Endothelial cell of umbilical vein (primary cell): ENCODE results near the gene SLC25A48. TPM values are rescaled to one million over a fixed set of nuclear protein-coding genes. Genes with fewer than 3 reads are reported as not detected.
A peak's percentile ranks its signal among the peaks of the same experiment; 100 is the strongest.

Source experiments
- BruUV-seq: library from RNA; stranded (reverse); fragments of 400-500 nt; replicated peaks from 2 replicates; lab custom pipeline; 2021; lab: Mats Ljungman, UMichigan
- CTCF ChIA-PET: fragments of 300-600, 350-600 bp; sonication (Branson Sonifier 250); formaldehyde crosslinking; loops from one replicate; lab custom pipeline; 2021; ENCODE audit warnings: antibody characterized with exemption, inconsistent platforms; lab: Charles Lee
- POLR2A ChIA-PET: fragments of 300-600, 350-600 bp; sonication (Branson Sonifier 250); formaldehyde crosslinking; loops from one replicate; lab custom pipeline; 2021; ENCODE audit warnings: antibody characterized with exemption, inconsistent platforms; lab: Charles Lee
- DNase-seq: peaks from one replicate; pipeline ENCODE4 v3.0.0-alpha.2; 2011; ENCODE audit warnings: low read depth, low spot score
- FAIRE-seq: peaks from 2 replicates; lab custom pipeline; 2011; peaks lifted over from hg19 to GRCh38; lab: Jason Lieb, UNC
- H2AFZ ChIP-seq: 2 replicates; pipeline ENCODE4 v1.6.0; 2012; ENCODE audit warnings: low read depth, low read length, control low read depth, inconsistent platforms
- H3K27ac ChIP-seq: 2 replicates; pipeline ENCODE4 v1.5.1; 2011; ENCODE audit warnings: low read depth, mild to moderate bottlenecking, control low read depth, low read length, moderate library complexity; ENCODE audit not compliant: insufficient read depth
- H3K27me3 ChIP-seq, 2 experiments: 2 replicates each; pipeline versions ENCODE4 v1.6.0 to v1.6.1; 2011; ENCODE audit warnings: low read length in 2 of 2, mixed read lengths in 1 of 2; ENCODE audit not compliant: control insufficient read depth in 2 of 2, insufficient read depth in 2 of 2
- H3K36me3 ChIP-seq, 2 experiments: 2 replicates in 1 of 2; 3 replicates in 1 of 2; pipeline ENCODE4 v1.5.1; 2011; ENCODE audit warnings: low read length in 2 of 2, mild to moderate bottlenecking in 1 of 2, moderate library complexity in 1 of 2; ENCODE audit not compliant: control insufficient read depth in 2 of 2, insufficient read depth in 2 of 2; ENCODE audit errors: extremely low read depth in 1 of 2
- H3K4me1 ChIP-seq: 3 replicates; pipeline ENCODE4 v1.5.1; 2011; ENCODE audit warnings: mild to moderate bottlenecking, low read length; ENCODE audit not compliant: control insufficient read depth, insufficient read depth; ENCODE audit errors: extremely low read depth
- H3K4me2 ChIP-seq: 2 replicates; pipeline ENCODE4 v1.6.1; 2011; ENCODE audit warnings: low read length, control low read depth, mixed read lengths; ENCODE audit not compliant: insufficient read depth
- H3K4me3 ChIP-seq, 3 experiments: fragments of 200-600 bp in 1 of 3; sonication (generic), shearing (Covaris generic) in 1 of 3; replicated peaks in 1 of 3; 2 replicates each; pipeline ENCODE4 v1.5.1; 2011 to 2016; ENCODE audit warnings: control low read depth in 3 of 3, low read length in 3 of 3, mild to moderate bottlenecking in 2 of 3, inconsistent platforms in 1 of 3, low read depth in 1 of 3, moderate library complexity in 1 of 3; ENCODE audit not compliant: insufficient read depth in 1 of 3
- H3K79me2 ChIP-seq: 2 replicates; pipeline ENCODE4 v1.6.0; 2012; ENCODE audit warnings: low read length, inconsistent platforms; ENCODE audit not compliant: control insufficient read depth, insufficient read depth
- H3K9ac ChIP-seq: replicated peaks from 2 replicates; pipeline ENCODE3; 2011; ENCODE audit warnings: low read length, control low read depth; ENCODE audit not compliant: insufficient read depth; ENCODE audit errors: extremely low read depth
- H3K9me1 ChIP-seq: replicated peaks from 3 replicates; pipeline ENCODE4 v1.6.0; 2011; ENCODE audit warnings: mild to moderate bottlenecking, low read length; ENCODE audit not compliant: control insufficient read depth, insufficient read depth; ENCODE audit errors: extremely low read depth
- H3K9me3 ChIP-seq: replicated peaks from 2 replicates; pipeline ENCODE4 v1.5.1; 2012; ENCODE audit warnings: low read length, inconsistent platforms; ENCODE audit not compliant: control insufficient read depth, insufficient read depth
- H4K20me1 ChIP-seq: replicated peaks from 2 replicates; pipeline ENCODE3; 2011; ENCODE audit warnings: mild to moderate bottlenecking, low read length; ENCODE audit not compliant: control insufficient read depth, insufficient read depth; ENCODE audit errors: extremely low read depth
- CTCF ChIP-seq, 2 donors: IDR thresholded peaks; 1 replicate in 1 of 2; 2 replicates in 1 of 2; pipeline ENCODE4 v1.5.1; 2011; ENCODE audit warnings: low read length in 2 of 2, mild to moderate bottlenecking in 2 of 2, moderate library complexity in 2 of 2, control low read depth in 1 of 2, inconsistent platforms in 1 of 2, low read depth in 1 of 2; ENCODE audit not compliant: insufficient read depth in 1 of 2; ENCODE audit errors: extremely low read depth in 1 of 2
- EZH2 ChIP-seq: IDR thresholded peaks from 2 replicates; pipeline ENCODE4 v1.6.1; 2012; ENCODE audit warnings: borderline replicate concordance, low read depth, mild to moderate bottlenecking, moderate library complexity, low read length, inconsistent platforms; ENCODE audit not compliant: severe bottlenecking
- FOS ChIP-seq: IDR thresholded peaks from 2 replicates; pipeline ENCODE4 v1.6.1; 2011; ENCODE audit warnings: mild to moderate bottlenecking, low read length, moderate library complexity, borderline replicate concordance; ENCODE audit not compliant: insufficient read depth
- JUN ChIP-seq: IDR thresholded peaks from 2 replicates; pipeline ENCODE4 v1.6.1; 2011; ENCODE audit warnings: borderline replicate concordance, low read depth; ENCODE audit not compliant: insufficient read length, insufficient read depth
- MYC ChIP-seq: IDR thresholded peaks from one replicate; pipeline ENCODE4 v1.6.1; 2011; ENCODE audit warnings: mild to moderate bottlenecking, low read depth, low read length
- POLR2A ChIP-seq: IDR thresholded peaks from 2 replicates; pipeline ENCODE4 v1.6.1; 2012; ENCODE audit warnings: low read depth, mild to moderate bottlenecking, control low read depth, low read length
- dilution Hi-C: fragments of 300-500 bp; cut with MboI; formaldehyde crosslinking; loops from one replicate; pipeline ENCODE4 v1.15.0; 2019; ENCODE audit warnings: low sequenced_read_pairs; ENCODE audit not compliant: extremely low pct_ligation_motif_present
- intact Hi-C: fragments of 100-400 bp; cut with micrococcal nuclease; formaldehyde crosslinking; loops from one replicate; pipeline ENCODE4 v1.10.0; 2022
- polyA plus RNA-seq, 4 experiments: library from polyadenylated mRNA; depleted of rRNA in 3 of 4; stranded (reverse) in 3 of 4; unstranded in 1 of 4; fragments of >200 nt; gene quantifications; 2 replicates each; pipeline versions ENCODE4 v1.2.1 to v1.2.3, GENCODE V29; 2011 to 2012; ENCODE audit warnings: missing spikeins in 1 of 4
- total RNA-seq: library from RNA; stranded (reverse); gene quantifications from 2 replicates; pipeline ENCODE4 v1.2.3, GENCODE V29; 2021

The SLC25A48 gene
- total and polyA plus RNA-seq, 2 donors (not counting 3 experiments of a cell fraction or from before 2014, with no cell fraction given): not detected

GRCh38 chr5:135886136-135886535 lies 51.7 kb downstream of the SLC25A48 start:
- dilution Hi-C loops: no loop called here
- no peaks in the 10 kb centered on the region for H3K79me2 ChIP-seq
- no peak for DNase-seq
- H3K4me3 ChIP-seq: no peak overlapping the region
- no peak for FAIRE-seq
- H2AFZ ChIP-seq: no peak overlapping the region
- BruUV-seq: no TSS peak
- H3K9ac ChIP-seq: no peak overlapping the region
- CTCF ChIA-PET: interaction anchor here (0.8 to 2.5 kb wide), 4 partner anchors 196 to 364 kb away, joined by 3 to 27 read pairs (median 10); no protein-coding TSS in a partner anchor
- H3K9me1 ChIP-seq: no peaks in the 10 kb centered on the region
- no peaks in the 10 kb centered on the region for H3K36me3 ChIP-seq
- POLR2A ChIA-PET: no interaction called here
- H3K27me3 ChIP-seq: peaks cover 0 to 7% of the 10 kb centered on the region in 2 experiments
- no peaks in the 10 kb centered on the region for H3K4me1 ChIP-seq
- H3K9me3 ChIP-seq: no peaks in the 10 kb centered on the region
- H3K4me2 ChIP-seq: no peak overlapping the region
- no peaks in the 10 kb centered on the region for H4K20me1 ChIP-seq
- H3K27ac ChIP-seq: no peak overlapping the region
- intact Hi-C loops: loop anchor here (5.0 kb wide), 1 partner anchor 91 kb away; no protein-coding TSS in a partner anchor
- no peak for TF ChIP-seq EZH2
- TF ChIP-seq POLR2A: no peak
- no peak for TF ChIP-seq JUN

- Histone ChIP-seq H3K4me2 (no peak overlapping the region), H3K9me3 (no peaks in the 10 kb centered on the region), H3K36me3 (no peaks in the 10 kb centered on the region), H3K27me3 (peaks cover 0 to 3% of the 10 kb centered on the region in 2 experiments), H3K79me2 (no peaks in the 10 kb centered on the region), H3K9me1 (no peaks in the 10 kb centered on the region), H3K4me3 (no peak overlapping the region), H3K27ac (no peak overlapping the region), H3K4me1 (no peaks in the 10 kb centered on the region), H2AFZ (no peak overlapping the region), H4K20me1 (no peaks in the 10 kb centered on the region), H3K9ac (no peak overlapping the region)
- BruUV-seq: no TSS peak
- dilution Hi-C loops: no loop called here
- peak; percentile 61 for DNase-seq
- FAIRE-seq: peak; percentile 90
- ChIA-PET POLR2A (no interaction called here), CTCF (interaction anchor here (4.3 to 5.4 kb wide), 2 partner anchors 194 to 326 kb away, joined by 33 to 52 read pairs; no protein-coding TSS in a partner anchor)
- TF ChIP-seq CTCF (IDR thresholded peaks at IDR 0.05; ENCODE audit: extremely low read depth in 1 of 2, insufficient read depth in 1 of 2, low read depth in 1 of 2, low read length in 2 of 2) (peak; percentile 71 to 76), FOS (no peak), POLR2A (no peak), MYC (no peak)
- intact Hi-C loops: loop anchor here (1.0 to 5.0 kb wide), 6 partner anchors 58 to 325 kb away; no protein-coding TSS in a partner anchor
Measured at GRCh38 chr5:135887447-135887864, 53.0 kb downstream of the SLC25A48 start.
